Tibial nerve (tissue), 4 donors: ENCODE results near the gene CRYBA1. TPM values are rescaled to one million over a fixed set of nuclear protein-coding genes. Genes with fewer than 3 reads are reported as not detected.

Experiments
- DNase-seq, 2 donors: peaks; one replicate each; pipeline ENCODE4 v3.0.0-alpha.2; 2019; ENCODE audit warnings: low spot score in 2 of 2
- H3K27ac ChIP-seq, 4 donors: fragments of 200-600 bp; sonication (generic) in 3 of 4; one replicate each; pipeline ENCODE4 v1.5.1; 2017 to 2019; ENCODE audit warnings: mild to moderate bottlenecking in 1 of 4
- H3K27me3 ChIP-seq, 2 donors: fragments of 200-600 bp; sonication (generic) in 1 of 2; one replicate each; pipeline versions ENCODE4 v1.5.1 to v1.6.0; 2017 to 2019
- H3K36me3 ChIP-seq, 3 donors: fragments of 200-600 bp; sonication (generic); one replicate each; pipeline ENCODE4 v1.5.1; 2018 to 2019
- H3K4me1 ChIP-seq, 4 donors: fragments of 200-600 bp; sonication (generic) in 3 of 4; one replicate each; pipeline ENCODE4 v1.5.1; 2017 to 2019
- H3K4me3 ChIP-seq, 4 donors: fragments of 200-600 bp; sonication (generic) in 3 of 4; one replicate each; pipeline ENCODE4 v1.5.1; 2017 to 2019; ENCODE audit warnings: mild to moderate bottlenecking in 1 of 4, moderate library complexity in 1 of 4
- H3K9me3 ChIP-seq, 4 donors: fragments of 200-600 bp; sonication (generic) in 3 of 4; one replicate each; pipeline ENCODE4 v1.5.1; 2017 to 2019
- EP300 ChIP-seq, 2 donors: sonication (generic); formaldehyde crosslinking; IDR thresholded peaks; one replicate each; pipeline ENCODE4 v1.6.1; 2017; ENCODE audit warnings: antibody characterized with exemption in 2 of 2, mild to moderate bottlenecking in 1 of 2
- POLR2A ChIP-seq, 2 donors: fragments of 450-650 bp; IDR thresholded peaks; one replicate each; pipeline ENCODE4 v1.6.1; 2017; ENCODE audit warnings: antibody characterized with exemption in 2 of 2, mild to moderate bottlenecking in 2 of 2, moderate library complexity in 2 of 2
- WGBS, 2 donors: methylation state at CpG; one replicate each; pipeline ENCODE4 v1.1.5; 2018; 5-methylcytosine and 5-hydroxymethylcytosine counted together
- total RNA-seq, 4 donors: library from RNA; depleted of rRNA; stranded (reverse); fragments of >200 nt; gene quantifications; one replicate each; pipeline ENCODE4 v1.1.0, GENCODE V29; 2016
- TF ChIP-seq, protein P1 (sequence below), 5 experiments: fragments of 200-600 bp in 3 of 5; fragments of 450-650 bp in 2 of 5; sonication (generic) in 3 of 5; IDR thresholded peaks; one replicate each; pipeline ENCODE4 v1.5.1; 2016 to 2019; ENCODE audit warnings: antibody characterized with exemption in 5 of 5, mild to moderate bottlenecking in 3 of 5, moderate library complexity in 2 of 5

Gene CRYBA1
- total RNA-seq, 4 donors from 2014 or later, result not detected

DNA sequence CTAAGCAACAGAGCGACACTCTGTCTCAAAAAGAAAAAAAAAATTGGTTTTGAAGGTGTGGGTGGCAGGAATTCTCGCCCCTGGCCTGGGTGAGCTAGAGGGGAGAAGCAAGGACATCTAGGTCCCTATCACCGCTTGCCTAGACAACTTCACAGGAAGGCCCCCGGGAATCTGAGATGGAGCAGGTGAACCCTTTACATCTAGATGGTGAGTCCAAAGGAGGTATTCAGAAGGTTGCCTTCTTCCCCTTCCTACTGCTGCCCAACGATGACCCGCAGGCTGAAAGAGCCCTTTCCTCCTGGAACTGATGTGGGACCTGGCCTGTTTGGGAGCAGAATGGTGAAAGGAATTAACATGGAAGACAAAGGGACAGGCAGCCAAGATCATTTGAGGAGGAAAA is 1.3 kb upstream of the CRYBA1 start:
- WGBS, 2 donors, result 91% methylated on average over 6 of the region's 6 CpGs
- Histone ChIP-seq H3K27ac (no peak overlapping the region), H3K27me3 (no peaks in the 10 kb centered on the region), H3K9me3 (no peaks in the 10 kb centered on the region), H3K36me3 (no peaks in the 10 kb centered on the region), H3K4me3 (no peak overlapping the region), H3K4me1 (peaks cover 0 to 12% (median 4%) of the 10 kb centered on the region in 4 donors)
- TF ChIP-seq, protein P1, sequence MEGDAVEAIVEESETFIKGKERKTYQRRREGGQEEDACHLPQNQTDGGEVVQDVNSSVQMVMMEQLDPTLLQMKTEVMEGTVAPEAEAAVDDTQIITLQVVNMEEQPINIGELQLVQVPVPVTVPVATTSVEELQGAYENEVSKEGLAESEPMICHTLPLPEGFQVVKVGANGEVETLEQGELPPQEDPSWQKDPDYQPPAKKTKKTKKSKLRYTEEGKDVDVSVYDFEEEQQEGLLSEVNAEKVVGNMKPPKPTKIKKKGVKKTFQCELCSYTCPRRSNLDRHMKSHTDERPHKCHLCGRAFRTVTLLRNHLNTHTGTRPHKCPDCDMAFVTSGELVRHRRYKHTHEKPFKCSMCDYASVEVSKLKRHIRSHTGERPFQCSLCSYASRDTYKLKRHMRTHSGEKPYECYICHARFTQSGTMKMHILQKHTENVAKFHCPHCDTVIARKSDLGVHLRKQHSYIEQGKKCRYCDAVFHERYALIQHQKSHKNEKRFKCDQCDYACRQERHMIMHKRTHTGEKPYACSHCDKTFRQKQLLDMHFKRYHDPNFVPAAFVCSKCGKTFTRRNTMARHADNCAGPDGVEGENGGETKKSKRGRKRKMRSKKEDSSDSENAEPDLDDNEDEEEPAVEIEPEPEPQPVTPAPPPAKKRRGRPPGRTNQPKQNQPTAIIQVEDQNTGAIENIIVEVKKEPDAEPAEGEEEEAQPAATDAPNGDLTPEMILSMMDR (IDR thresholded peaks at IDR 0.05), result no peak
- no peak for TF ChIP-seq EP300 (IDR thresholded peaks at IDR 0.05)
- DNase-seq, result no peak

DNA sequence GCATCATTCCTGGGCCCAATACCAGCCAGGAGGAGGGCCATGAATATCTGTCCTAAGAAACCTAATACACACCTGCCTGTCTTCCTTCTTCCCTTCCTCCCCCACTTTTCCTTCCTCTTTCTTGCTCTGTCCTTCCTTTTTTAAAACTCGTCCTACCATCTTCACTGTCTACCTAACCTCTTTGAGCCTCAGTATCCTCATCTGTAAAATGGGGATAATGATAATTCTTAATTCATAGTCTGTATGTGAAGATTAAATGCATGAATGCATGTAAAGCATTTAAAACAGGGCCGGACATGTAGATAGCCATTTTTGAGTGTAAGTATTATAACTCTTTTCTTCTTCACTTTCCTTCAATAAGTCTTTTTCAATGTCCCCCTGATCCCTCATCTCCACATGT is 560 bp downstream of the CRYBA1 start:
- Histone ChIP-seq H3K36me3 (no peaks in the 10 kb centered on the region), H3K9me3 (no peaks in the 10 kb centered on the region), H3K4me3 (no peak overlapping the region), H3K4me1 (no peaks in the 10 kb centered on the region), H3K27ac (no peak overlapping the region), H3K27me3 (no peaks in the 10 kb centered on the region)
- WGBS, 2 donors, result 85 to 88% methylated on average over 2 of the region's 2 CpGs
- TF ChIP-seq EP300 (IDR thresholded peaks at IDR 0.05) (no peak), POLR2A (IDR thresholded peaks at IDR 0.05) (no peak)
- TF ChIP-seq, protein P1 (IDR thresholded peaks at IDR 0.05), result no peak
- no peak for DNase-seq

DNA sequence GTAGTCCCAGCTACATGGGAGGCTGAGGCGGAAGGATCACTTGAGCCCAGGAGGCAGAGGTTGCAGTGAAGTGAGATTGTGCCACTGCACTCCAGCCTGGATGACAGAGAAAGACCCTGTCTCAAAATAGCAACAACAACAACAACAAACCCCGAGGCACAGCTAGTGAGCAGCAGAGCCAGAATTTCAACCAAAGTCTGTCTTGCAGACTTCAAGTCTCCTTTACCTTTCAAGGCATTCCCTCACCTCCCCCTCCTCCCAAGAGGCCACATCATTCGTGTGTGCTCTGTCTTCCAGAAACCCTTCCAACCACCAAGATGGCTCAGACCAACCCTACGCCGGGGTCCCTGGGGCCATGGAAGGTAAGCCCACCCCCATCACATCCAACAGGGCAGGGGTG is 2.2 kb downstream of the CRYBA1 start:
- no peak for TF ChIP-seq EP300 (IDR thresholded peaks at IDR 0.05)
- TF ChIP-seq POLR2A (IDR thresholded peaks at IDR 0.05), result no peak
- TF ChIP-seq, protein P1 (IDR thresholded peaks at IDR 0.05), result no peak
- Histone ChIP-seq H3K27me3 (no peaks in the 10 kb centered on the region), H3K9me3 (no peaks in the 10 kb centered on the region), H3K36me3 (no peaks in the 10 kb centered on the region), H3K27ac (no peak overlapping the region), H3K4me1 (peaks cover 0 to 9% (median 0%) of the 10 kb centered on the region in 4 donors), H3K4me3 (no peak overlapping the region)
- WGBS, 2 donors, result 75 to 80% methylated on average over 5 of the region's 5 CpGs
- DNase-seq, result no peak

DNA sequence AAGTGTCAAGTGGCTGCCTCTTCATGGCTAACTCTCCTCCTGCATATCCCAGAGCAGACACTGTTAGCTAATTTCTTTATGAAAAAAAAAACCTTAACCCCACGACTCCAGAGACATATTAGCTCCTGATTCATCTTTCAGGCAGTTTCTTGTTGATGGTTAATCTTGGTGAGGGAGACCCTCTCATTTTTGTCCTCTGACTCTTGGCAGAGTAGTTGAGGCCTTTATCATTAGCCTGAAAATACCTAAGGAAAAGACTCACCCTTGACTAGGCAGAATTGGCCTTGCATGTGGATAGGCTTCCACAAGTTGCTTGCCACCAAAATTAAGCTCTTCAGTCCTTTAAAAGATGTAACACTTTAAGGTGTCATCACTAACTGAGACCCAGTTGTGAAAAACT is 4.0 kb downstream of the CRYBA1 start:
- no peak for TF ChIP-seq EP300 (IDR thresholded peaks at IDR 0.05)
- TF ChIP-seq, protein P1 (IDR thresholded peaks at IDR 0.05), result no peak
- TF ChIP-seq POLR2A (IDR thresholded peaks at IDR 0.05), result no peak
- WGBS, 2 donors, result 71 to 80% methylated on average over 1 of the region's 1 CpG

DNA sequence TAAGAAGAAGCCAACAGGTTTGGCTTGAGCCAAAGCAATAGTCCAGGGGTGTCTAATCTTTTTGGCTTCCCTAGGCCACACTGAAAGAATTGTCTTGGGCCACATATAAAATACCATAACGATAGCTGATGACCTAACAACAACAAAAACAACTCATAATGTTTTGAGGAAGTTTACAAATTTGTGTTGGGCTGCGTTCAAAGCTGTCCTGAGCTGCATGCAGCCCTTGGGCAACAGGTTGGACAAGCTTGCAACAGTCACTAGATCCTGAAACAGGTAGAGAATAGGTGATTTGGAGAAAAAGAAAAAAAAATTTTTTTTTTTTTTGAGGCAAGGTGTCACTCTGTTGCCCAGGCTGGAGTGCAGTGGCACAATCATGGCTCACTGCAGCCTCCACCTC is 4.5 kb downstream of the CRYBA1 start:
- no peaks in the 10 kb centered on the region for H3K27me3 ChIP-seq
- no peak for TF ChIP-seq POLR2A (IDR thresholded peaks at IDR 0.05)
- TF ChIP-seq EP300 (IDR thresholded peaks at IDR 0.05), result no peak
- TF ChIP-seq, protein P1 (IDR thresholded peaks at IDR 0.05), result no peak
- H3K27ac ChIP-seq, result no peak overlapping the region
- H3K4me3 ChIP-seq, result no peak overlapping the region
- H3K36me3 ChIP-seq, result no peaks in the 10 kb centered on the region
- H3K4me1 ChIP-seq, result peaks cover 0 to 23% (median 4%) of the 10 kb centered on the region in 4 donors
- WGBS, 2 donors, result 53 to 59% methylated on average over 2 of the region's 2 CpGs
- DNase-seq, result no peak
- H3K9me3 ChIP-seq, result no peaks in the 10 kb centered on the region

More for the DNA sequence above, 4.0 kb downstream of the CRYBA1 start:
- Histone ChIP-seq H3K27ac (no peak overlapping the region), H3K36me3 (no peaks in the 10 kb centered on the region), H3K9me3 (no peaks in the 10 kb centered on the region), H3K4me1 (peaks cover 0 to 17% (median 1%) of the 10 kb centered on the region in 4 donors), H3K27me3 (no peaks in the 10 kb centered on the region), H3K4me3 (no peak overlapping the region)
- no peak for DNase-seq
